Activated T-cell treated with anti-CD3 and anti-CD28 coated beads, Interleukin-2, amount 50 U/mL, for 24 hours (primary cell): ENCODE measurements around the gene PTPN9.

ENCODE experiments used
- DNase-seq: peaks from one replicate; pipeline ENCODE4 v3.0.0-alpha.2; 2020
- H3K27ac Mint-ChIP-seq: 2 replicates; pipeline ENCODE4 v1.8.0; 2020; ENCODE audit warnings: mild to moderate bottlenecking, mixed read lengths
- H3K27me3 Mint-ChIP-seq: 2 replicates; pipeline ENCODE4 v1.8.0; 2020; ENCODE audit warnings: mixed read lengths
- H3K36me3 Mint-ChIP-seq: 2 replicates; pipeline ENCODE4 v1.8.0; 2020; ENCODE audit warnings: low read depth, mixed read lengths
- H3K4me1 Mint-ChIP-seq: 2 replicates; pipeline ENCODE4 v1.8.0; 2020; ENCODE audit warnings: low read depth, mixed read lengths
- H3K4me3 Mint-ChIP-seq: 2 replicates; pipeline ENCODE4 v1.8.0; 2020; ENCODE audit warnings: mild to moderate bottlenecking, moderate library complexity, mixed read lengths
- H3K9me3 Mint-ChIP-seq: 2 replicates; pipeline ENCODE4 v1.8.0; 2020; ENCODE audit warnings: mixed read lengths

The PTPN9 gene

GRCh38 chr15:75456710-75457109 lies 122.4 kb downstream of the PTPN9 start:
- H3K4me1 Mint-ChIP-seq, result peaks cover 20% of the 10 kb centered on the region
- no peaks in the 10 kb centered on the region for H3K9me3 Mint-ChIP-seq
- H3K36me3 Mint-ChIP-seq, result peaks cover 23% of the 10 kb centered on the region
- H3K27ac Mint-ChIP-seq, result peak overlapping the region; percentile 93
- peak overlapping the region; percentile 93 for H3K4me3 Mint-ChIP-seq
- H3K27me3 Mint-ChIP-seq, result no peaks in the 10 kb centered on the region
- DNase-seq, result no peak

- Mint-ChIP-seq H3K4me3 (peak overlapping the region; percentile 93), H3K4me1 (peaks cover 20% of the 10 kb centered on the region), H3K27ac (peak overlapping the region; percentile 93), H3K9me3 (no peaks in the 10 kb centered on the region), H3K27me3 (no peaks in the 10 kb centered on the region), H3K36me3 (peaks cover 23% of the 10 kb centered on the region)
- DNase-seq, result no peak
These were observed 123.1 kb downstream of the PTPN9 start for GRCh38 chr15:75455982-75456531.

- DNase-seq, result peak; percentile 91
- Mint-ChIP-seq H3K36me3 (peaks cover 23% of the 10 kb centered on the region), H3K27ac (peak overlapping the region; percentile 93), H3K4me3 (peak overlapping the region; percentile 93), H3K9me3 (no peaks in the 10 kb centered on the region), H3K4me1 (peaks cover 20% of the 10 kb centered on the region), H3K27me3 (no peaks in the 10 kb centered on the region)
These were observed 123.6 kb downstream of the PTPN9 start for GRCh38 chr15:75455424-75455981.

- DNase-seq, result peak; percentile 87
- Mint-ChIP-seq H3K4me1 (peaks cover 28% of the 10 kb centered on the region), H3K4me3 (peak overlapping the region; percentile 93), H3K27me3 (no peaks in the 10 kb centered on the region), H3K27ac (peak overlapping the region; percentile 93), H3K36me3 (peaks cover 28% of the 10 kb centered on the region), H3K9me3 (no peaks in the 10 kb centered on the region)
These were observed 124.4 kb downstream of the PTPN9 start for GRCh38 chr15:75454471-75455378.

- Mint-ChIP-seq H3K36me3 (peaks cover 30% of the 10 kb centered on the region), H3K9me3 (no peaks in the 10 kb centered on the region), H3K4me3 (peak overlapping the region; percentile 93), H3K4me1 (peaks cover 34% of the 10 kb centered on the region), H3K27ac (peak overlapping the region; percentile 100), H3K27me3 (no peaks in the 10 kb centered on the region)
- DNase-seq, result peak; percentile 94
These were observed 125.2 kb downstream of the PTPN9 start for GRCh38 chr15:75453703-75454470.

- peaks cover 36% of the 10 kb centered on the region for H3K36me3 Mint-ChIP-seq
- no peaks in the 10 kb centered on the region for H3K27me3 Mint-ChIP-seq
- peak; percentile 82 for DNase-seq
- no peaks in the 10 kb centered on the region for H3K9me3 Mint-ChIP-seq
- peaks cover 41% of the 10 kb centered on the region for H3K4me1 Mint-ChIP-seq
- peak overlapping the region; percentile 100 for H3K27ac Mint-ChIP-seq
- H3K4me3 Mint-ChIP-seq, result peak overlapping the region; percentile 93
These were observed 126.0 kb downstream of the PTPN9 start for GRCh38 chr15:75452865-75453702.

- Mint-ChIP-seq H3K27ac (peak overlapping the region; percentile 100), H3K27me3 (no peaks in the 10 kb centered on the region), H3K4me3 (peak overlapping the region; percentile 93), H3K9me3 (no peaks in the 10 kb centered on the region), H3K36me3 (peaks cover 42% of the 10 kb centered on the region), H3K4me1 (peaks cover 48% of the 10 kb centered on the region)
- peak; percentile 80 for DNase-seq
These were observed 126.7 kb downstream of the PTPN9 start for GRCh38 chr15:75452364-75452864.

GRCh38 chr15:75451674-75452363 lies 127.3 kb downstream of the PTPN9 start, which contains the start of gene SIN3A:
Gene SIN3A, minus strand, starts transcription at chr15:75451690. Its CDS starts 21,315 bp downstream, at chr15:75430375.
- Mint-ChIP-seq H3K27ac (peak within 1 kb of the TSS; percentile 100), H3K27me3 (no peaks in the 10 kb centered on the region), H3K4me3 (peak within 1 kb of the TSS; percentile 98), H3K4me1 (peaks cover 54% of the 10 kb centered on the region), H3K9me3 (no peaks in the 10 kb centered on the region), H3K36me3 (peaks cover 48% of the 10 kb centered on the region)
- peak; percentile 99 for DNase-seq

GRCh38 chr15:75451202-75451673 lies 127.9 kb downstream of the PTPN9 start:
- H3K27ac Mint-ChIP-seq, result peak overlapping the region; percentile 100

GRCh38 chr15:75450307-75451201 lies 128.6 kb downstream of the PTPN9 start:
- DNase-seq, result peak; percentile 98
- peak overlapping the region; percentile 98 for H3K27ac Mint-ChIP-seq
- no peaks in the 10 kb centered on the region for H3K9me3 Mint-ChIP-seq
- H3K4me1 Mint-ChIP-seq, result peaks cover 60% of the 10 kb centered on the region
- peaks cover 51% of the 10 kb centered on the region for H3K36me3 Mint-ChIP-seq
- peak overlapping the region; percentile 98 for H3K4me3 Mint-ChIP-seq
- H3K27me3 Mint-ChIP-seq, result no peaks in the 10 kb centered on the region

More at GRCh38 chr15:75451202-75451673, 127.9 kb downstream of the PTPN9 start:
- no peak for DNase-seq
- peak overlapping the region; percentile 93 for H3K4me3 Mint-ChIP-seq
- H3K36me3 Mint-ChIP-seq, result peaks cover 49% of the 10 kb centered on the region
- H3K9me3 Mint-ChIP-seq, result no peaks in the 10 kb centered on the region
- H3K27me3 Mint-ChIP-seq, result no peaks in the 10 kb centered on the region
- H3K4me1 Mint-ChIP-seq, result peaks cover 55% of the 10 kb centered on the region

GRCh38 chr15:75449585-75450306 lies 129.4 kb downstream of the PTPN9 start:
- Mint-ChIP-seq H3K27me3 (no peaks in the 10 kb centered on the region), H3K36me3 (peaks cover 49% of the 10 kb centered on the region), H3K9me3 (no peaks in the 10 kb centered on the region), H3K4me3 (peak overlapping the region; percentile 98), H3K27ac (peak overlapping the region; percentile 98), H3K4me1 (peaks cover 60% of the 10 kb centered on the region)
- DNase-seq, result no peak
